Measurements from ENCODE around the gene HDAC6. TPM values are rescaled to one million over a fixed set of nuclear protein-coding genes. Genes with fewer than 3 reads are reported as not detected.

Gene HDAC6
- total RNA-seq, 1 experiment from 2014 or later = 79.9 TPM

DNA sequence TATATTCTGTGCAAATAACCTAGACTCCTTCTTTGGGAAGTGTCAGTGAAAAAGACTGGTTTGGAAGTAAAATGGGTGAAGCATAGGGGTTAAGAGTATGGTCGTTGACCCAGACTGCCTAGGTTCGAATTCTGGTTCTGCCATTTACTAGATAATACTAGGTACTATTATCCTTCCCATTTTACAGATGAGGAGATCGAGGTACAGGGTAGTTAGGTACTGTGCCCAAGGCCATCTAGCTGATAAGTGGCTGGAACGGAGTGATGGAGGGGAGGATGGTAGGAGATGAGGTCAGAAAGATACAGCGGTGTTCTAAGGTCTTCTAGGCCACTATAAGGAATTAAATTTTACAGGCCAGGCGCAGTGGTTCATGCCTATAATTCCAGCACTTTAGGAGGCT is 29.3 kb upstream of the HDAC6 start (continued):
- TF ChIP-seq, protein P1, sequence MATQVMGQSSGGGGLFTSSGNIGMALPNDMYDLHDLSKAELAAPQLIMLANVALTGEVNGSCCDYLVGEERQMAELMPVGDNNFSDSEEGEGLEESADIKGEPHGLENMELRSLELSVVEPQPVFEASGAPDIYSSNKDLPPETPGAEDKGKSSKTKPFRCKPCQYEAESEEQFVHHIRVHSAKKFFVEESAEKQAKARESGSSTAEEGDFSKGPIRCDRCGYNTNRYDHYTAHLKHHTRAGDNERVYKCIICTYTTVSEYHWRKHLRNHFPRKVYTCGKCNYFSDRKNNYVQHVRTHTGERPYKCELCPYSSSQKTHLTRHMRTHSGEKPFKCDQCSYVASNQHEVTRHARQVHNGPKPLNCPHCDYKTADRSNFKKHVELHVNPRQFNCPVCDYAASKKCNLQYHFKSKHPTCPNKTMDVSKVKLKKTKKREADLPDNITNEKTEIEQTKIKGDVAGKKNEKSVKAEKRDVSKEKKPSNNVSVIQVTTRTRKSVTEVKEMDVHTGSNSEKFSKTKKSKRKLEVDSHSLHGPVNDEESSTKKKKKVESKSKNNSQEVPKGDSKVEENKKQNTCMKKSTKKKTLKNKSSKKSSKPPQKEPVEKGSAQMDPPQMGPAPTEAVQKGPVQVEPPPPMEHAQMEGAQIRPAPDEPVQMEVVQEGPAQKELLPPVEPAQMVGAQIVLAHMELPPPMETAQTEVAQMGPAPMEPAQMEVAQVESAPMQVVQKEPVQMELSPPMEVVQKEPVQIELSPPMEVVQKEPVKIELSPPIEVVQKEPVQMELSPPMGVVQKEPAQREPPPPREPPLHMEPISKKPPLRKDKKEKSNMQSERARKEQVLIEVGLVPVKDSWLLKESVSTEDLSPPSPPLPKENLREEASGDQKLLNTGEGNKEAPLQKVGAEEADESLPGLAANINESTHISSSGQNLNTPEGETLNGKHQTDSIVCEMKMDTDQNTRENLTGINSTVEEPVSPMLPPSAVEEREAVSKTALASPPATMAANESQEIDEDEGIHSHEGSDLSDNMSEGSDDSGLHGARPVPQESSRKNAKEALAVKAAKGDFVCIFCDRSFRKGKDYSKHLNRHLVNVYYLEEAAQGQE (IDR thresholded peaks at IDR 0.05; ENCODE audit: low read depth) = no peak
- TF ChIP-seq TCF7L2 (IDR thresholded peaks at IDR 0.05; ENCODE audit: borderline replicate concordance, extremely low read depth, insufficient read depth, insufficient read length) = no peak

GRCh38 chrX:48776818-48777439 is 24.9 kb upstream of the HDAC6 start:
- Histone ChIP-seq H3K27me3 (ENCODE audit: insufficient read depth, low read length) (no peaks in the 10 kb centered on the region), H3K4me1 (ENCODE audit: control insufficient read depth in 1 of 2, insufficient read depth in 2 of 2, low read length in 2 of 2) (no peaks in the 10 kb centered on the region), H3K9me3 (ENCODE audit: control insufficient read depth in 1 of 2, insufficient read depth in 1 of 2, low read depth in 1 of 2, low read length in 2 of 2) (no peaks in the 10 kb centered on the region), H3K36me3 (ENCODE audit: control insufficient read depth in 1 of 2, insufficient read depth in 2 of 2, low read length in 2 of 2) (no peaks in the 10 kb centered on the region), H3K9ac (ENCODE audit: low read length) (no peak overlapping the region), H4K20me1 (ENCODE audit: insufficient read depth) (no peaks in the 10 kb centered on the region), H3K4me3 (replicated peaks in 1 of 2; ENCODE audit: low read depth in 1 of 2, low read length in 2 of 2) (no peak overlapping the region), H2AFZ (ENCODE audit: low read depth, low read length, poor library complexity, severe bottlenecking) (no peak overlapping the region), H3K4me2 (ENCODE audit: low read length) (no peak overlapping the region), H3K27ac (ENCODE audit: low read depth, low read length) (no peak overlapping the region), H3K79me2 (ENCODE audit: insufficient read depth, low read length) (no peaks in the 10 kb centered on the region), H3K9me2 (ENCODE audit: insufficient read depth) (no peaks in the 10 kb centered on the region)
- intact Hi-C loops (cut with micrococcal nuclease) = no loop called here
- DNase-seq (ENCODE audit: low read depth, low spot score) (no peak), ATAC-seq (no peak)
- no TSS peak for BruUV-seq (replicated peaks)
- POLR2A ChIA-PET = no interaction called here
- RAD21 ChIA-PET (ENCODE audit: low non-redundant PET in 1 of 2, low total read pairs in 2 of 2, uncharacterized antibody in 2 of 2, unreplicated experiment in 2 of 2) = no interaction called here
- CTCF ChIA-PET = no interaction called here
- no peak for TF ChIP-seq CEBPB (IDR thresholded peaks at IDR 0.05; ENCODE audit: low read depth)
- TF ChIP-seq TCF7L2 (IDR thresholded peaks at IDR 0.05; ENCODE audit: borderline replicate concordance, extremely low read depth, insufficient read depth, insufficient read length) = no peak
- TF ChIP-seq CBX3 (IDR thresholded peaks at IDR 0.05; ENCODE audit: low read depth) = no peak
- TF ChIP-seq ATF3 (IDR thresholded peaks at IDR 0.05) = no peak
- TF ChIP-seq EGR1 (IDR thresholded peaks at IDR 0.05; ENCODE audit: low read depth) = no peak
- TF ChIP-seq SP1 (IDR thresholded peaks at IDR 0.05; ENCODE audit: low read depth) = no peak
- no peak for TF ChIP-seq MAX (IDR thresholded peaks at IDR 0.05)
- no peak for TF ChIP-seq RAD21 (IDR thresholded peaks at IDR 0.05; ENCODE audit: low read depth)
- no peak for TF ChIP-seq YY1 (IDR thresholded peaks at IDR 0.05; ENCODE audit: extremely low read depth, insufficient replicate concordance, low read depth, low read length)
- no peak for TF ChIP-seq EZH2 (IDR thresholded peaks at IDR 0.05)
- TF ChIP-seq SIN3A (IDR thresholded peaks at IDR 0.05; ENCODE audit: low read depth) = no peak
- no peak for TF ChIP-seq FOSL1 (IDR thresholded peaks at IDR 0.05; ENCODE audit: low read depth)
- TF ChIP-seq JUND (IDR thresholded peaks at IDR 0.05) = no peak
- TF ChIP-seq, protein P2, sequence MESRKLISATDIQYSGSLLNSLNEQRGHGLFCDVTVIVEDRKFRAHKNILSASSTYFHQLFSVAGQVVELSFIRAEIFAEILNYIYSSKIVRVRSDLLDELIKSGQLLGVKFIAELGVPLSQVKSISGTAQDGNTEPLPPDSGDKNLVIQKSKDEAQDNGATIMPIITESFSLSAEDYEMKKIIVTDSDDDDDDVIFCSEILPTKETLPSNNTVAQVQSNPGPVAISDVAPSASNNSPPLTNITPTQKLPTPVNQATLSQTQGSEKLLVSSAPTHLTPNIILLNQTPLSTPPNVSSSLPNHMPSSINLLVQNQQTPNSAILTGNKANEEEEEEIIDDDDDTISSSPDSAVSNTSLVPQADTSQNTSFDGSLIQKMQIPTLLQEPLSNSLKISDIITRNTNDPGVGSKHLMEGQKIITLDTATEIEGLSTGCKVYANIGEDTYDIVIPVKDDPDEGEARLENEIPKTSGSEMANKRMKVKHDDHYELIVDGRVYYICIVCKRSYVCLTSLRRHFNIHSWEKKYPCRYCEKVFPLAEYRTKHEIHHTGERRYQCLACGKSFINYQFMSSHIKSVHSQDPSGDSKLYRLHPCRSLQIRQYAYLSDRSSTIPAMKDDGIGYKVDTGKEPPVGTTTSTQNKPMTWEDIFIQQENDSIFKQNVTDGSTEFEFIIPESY (IDR thresholded peaks at IDR 0.05; ENCODE audit: extremely low read depth, insufficient replicate concordance, low read length) = no peak
- no peak for TF ChIP-seq POLR2A (IDR thresholded peaks at IDR 0.05; ENCODE audit: borderline replicate concordance, extremely low read depth, insufficient read depth, insufficient read length)
- TF ChIP-seq, protein P1 (IDR thresholded peaks at IDR 0.05; ENCODE audit: low read depth) = no peak
